Chondrocyte (in vitro differentiated cells): ENCODE measurements around the gene GNE. TPM values are rescaled to one million over a fixed set of nuclear protein-coding genes. Genes with fewer than 3 reads are reported as not detected.

Source experiments
- DNase-seq: peaks from one replicate; pipeline ENCODE4 v3.0.0; 2021; ENCODE audit warnings: mixed read lengths, low spot score
- H3K27ac Mint-ChIP-seq: one replicate; pipeline ENCODE4 v1.8.0; 2021; ENCODE audit warnings: mild to moderate bottlenecking, moderate library complexity, mixed read lengths; ENCODE audit not compliant: unreplicated experiment
- H3K27me3 Mint-ChIP-seq: 2 replicates; pipeline ENCODE4 v1.8.0; 2021; ENCODE audit warnings: low read depth, mixed read lengths
- H3K36me3 Mint-ChIP-seq: 2 replicates; pipeline ENCODE4 v1.8.0; 2021; ENCODE audit warnings: low read depth, mixed read lengths
- H3K4me1 Mint-ChIP-seq: 2 replicates; pipeline ENCODE4 v1.8.0; 2021; ENCODE audit warnings: low read depth, mild to moderate bottlenecking, mixed read lengths
- H3K4me3 Mint-ChIP-seq: one replicate; pipeline ENCODE4 v1.8.0; 2021; ENCODE audit warnings: mild to moderate bottlenecking, moderate library complexity, mixed read lengths; ENCODE audit not compliant: unreplicated experiment
- H3K9me3 Mint-ChIP-seq: 2 replicates; pipeline ENCODE4 v1.8.0; 2021; ENCODE audit warnings: low read depth, mixed read lengths
- total RNA-seq: library from RNA; stranded (reverse); gene quantifications from 3 replicates; pipeline ENCODE4 v1.2.1, GENCODE V29; 2021
- TF ChIP-seq, protein P1 (sequence below): fragments of 200-600 bp; sonication (generic); IDR thresholded peaks from 2 replicates; pipeline ENCODE4 v1.5.0; 2021; ENCODE audit warnings: antibody characterized with exemption, mild to moderate bottlenecking, moderate library complexity

The GNE gene
- total RNA-seq, 1 donor from 2014 or later: 17.8 TPM

- Mint-ChIP-seq H3K4me3 (no peak overlapping the region), H3K27ac (peak overlapping the region; percentile 58), H3K36me3 (peaks cover 35% of the 10 kb centered on the region), H3K4me1 (peaks cover 21% of the 10 kb centered on the region), H3K9me3 (no peaks in the 10 kb centered on the region), H3K27me3 (no peaks in the 10 kb centered on the region)
- TF ChIP-seq, protein P1, sequence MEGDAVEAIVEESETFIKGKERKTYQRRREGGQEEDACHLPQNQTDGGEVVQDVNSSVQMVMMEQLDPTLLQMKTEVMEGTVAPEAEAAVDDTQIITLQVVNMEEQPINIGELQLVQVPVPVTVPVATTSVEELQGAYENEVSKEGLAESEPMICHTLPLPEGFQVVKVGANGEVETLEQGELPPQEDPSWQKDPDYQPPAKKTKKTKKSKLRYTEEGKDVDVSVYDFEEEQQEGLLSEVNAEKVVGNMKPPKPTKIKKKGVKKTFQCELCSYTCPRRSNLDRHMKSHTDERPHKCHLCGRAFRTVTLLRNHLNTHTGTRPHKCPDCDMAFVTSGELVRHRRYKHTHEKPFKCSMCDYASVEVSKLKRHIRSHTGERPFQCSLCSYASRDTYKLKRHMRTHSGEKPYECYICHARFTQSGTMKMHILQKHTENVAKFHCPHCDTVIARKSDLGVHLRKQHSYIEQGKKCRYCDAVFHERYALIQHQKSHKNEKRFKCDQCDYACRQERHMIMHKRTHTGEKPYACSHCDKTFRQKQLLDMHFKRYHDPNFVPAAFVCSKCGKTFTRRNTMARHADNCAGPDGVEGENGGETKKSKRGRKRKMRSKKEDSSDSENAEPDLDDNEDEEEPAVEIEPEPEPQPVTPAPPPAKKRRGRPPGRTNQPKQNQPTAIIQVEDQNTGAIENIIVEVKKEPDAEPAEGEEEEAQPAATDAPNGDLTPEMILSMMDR: no peak
- DNase-seq: no peak
These were observed 40.8 kb downstream of the GNE start for GRCh38 chr9:36217256-36217968.

GRCh38 chr9:36214571-36214970 lies 43.7 kb downstream of the GNE start:
- Mint-ChIP-seq H3K27me3 (no peaks in the 10 kb centered on the region), H3K27ac (peak overlapping the region; percentile 80), H3K4me3 (no peak overlapping the region), H3K4me1 (peaks cover 30% of the 10 kb centered on the region), H3K9me3 (no peaks in the 10 kb centered on the region), H3K36me3 (peaks cover 37% of the 10 kb centered on the region)
- no peak for DNase-seq
- TF ChIP-seq, protein P1: no peak

- H3K36me3 Mint-ChIP-seq: peaks cover 37% of the 10 kb centered on the region
- DNase-seq: no peak
- peaks cover 33% of the 10 kb centered on the region for H3K4me1 Mint-ChIP-seq
- no peaks in the 10 kb centered on the region for H3K27me3 Mint-ChIP-seq
- TF ChIP-seq, protein P1: no peak
- no peaks in the 10 kb centered on the region for H3K9me3 Mint-ChIP-seq
- no peak overlapping the region for H3K27ac Mint-ChIP-seq
- no peak overlapping the region for H3K4me3 Mint-ChIP-seq
These were observed 44.3 kb downstream of the GNE start for GRCh38 chr9:36213989-36214388.

- no peaks in the 10 kb centered on the region for H3K27me3 Mint-ChIP-seq
- no peaks in the 10 kb centered on the region for H3K9me3 Mint-ChIP-seq
- H3K27ac Mint-ChIP-seq: no peak overlapping the region
- peaks cover 37% of the 10 kb centered on the region for H3K36me3 Mint-ChIP-seq
- no peak overlapping the region for H3K4me3 Mint-ChIP-seq
- DNase-seq: no peak
- TF ChIP-seq, protein P1: no peak
- peaks cover 37% of the 10 kb centered on the region for H3K4me1 Mint-ChIP-seq
These were observed 44.9 kb downstream of the GNE start for GRCh38 chr9:36213387-36213786.

DNA sequence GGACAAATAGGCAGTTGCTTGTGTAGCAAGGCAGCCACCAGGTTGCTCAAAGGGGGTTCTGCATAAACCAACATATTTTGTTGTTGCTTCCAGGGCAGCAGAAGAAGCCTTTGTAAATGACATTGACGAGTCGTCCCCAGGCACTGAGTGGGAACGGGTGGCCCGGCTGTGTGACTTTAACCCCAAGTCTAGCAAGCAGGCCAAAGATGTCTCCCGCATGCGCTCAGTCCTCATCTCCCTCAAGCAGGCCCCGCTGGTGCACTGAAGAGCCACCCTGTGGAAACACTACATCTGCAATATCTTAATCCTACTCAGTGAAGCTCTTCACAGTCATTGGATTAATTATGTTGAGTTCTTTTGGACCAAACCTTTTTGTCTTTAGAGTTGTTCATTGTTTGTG lies 46.7 kb downstream of the GNE start:
- peak overlapping the region; percentile 49 for H3K27ac Mint-ChIP-seq
- no peaks in the 10 kb centered on the region for H3K27me3 Mint-ChIP-seq
- TF ChIP-seq, protein P1: no peak
- H3K4me3 Mint-ChIP-seq: no peak overlapping the region
- H3K4me1 Mint-ChIP-seq: peaks cover 51% of the 10 kb centered on the region
- no peak for DNase-seq
- H3K9me3 Mint-ChIP-seq: no peaks in the 10 kb centered on the region
- H3K36me3 Mint-ChIP-seq: peaks cover 34% of the 10 kb centered on the region
